Dedifferentiated amniotic fluid mesenchymal stem cell (primary cell): ENCODE results near the gene SELENOK.

Source experiments
- DNase-seq: peaks from one replicate; pipeline ENCODE4 v3.0.0-alpha.2; 2016; ENCODE audit errors: extremely low spot score

The SELENOK gene

DNA sequence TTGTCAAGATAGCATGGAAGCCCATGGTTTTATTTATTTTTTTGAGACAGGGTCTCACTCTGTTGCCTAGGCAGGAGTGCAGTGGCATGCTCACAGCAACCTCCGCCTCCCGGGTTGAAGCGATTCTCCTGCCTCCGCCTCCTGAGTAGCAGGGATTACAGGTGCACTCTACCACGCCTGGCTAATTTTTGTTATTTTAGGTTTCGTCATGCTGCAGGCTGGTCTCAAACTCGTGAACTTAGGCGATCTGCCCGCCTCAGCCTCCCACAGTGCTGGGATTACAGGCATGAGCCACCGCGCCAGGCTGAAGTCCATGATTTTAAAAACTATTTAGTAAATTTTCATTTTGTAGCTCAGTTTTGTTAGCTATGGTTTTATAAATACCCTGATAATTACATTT, 7.0 kb downstream of the SELENOK start:
- DNase-seq: no peak

DNA sequence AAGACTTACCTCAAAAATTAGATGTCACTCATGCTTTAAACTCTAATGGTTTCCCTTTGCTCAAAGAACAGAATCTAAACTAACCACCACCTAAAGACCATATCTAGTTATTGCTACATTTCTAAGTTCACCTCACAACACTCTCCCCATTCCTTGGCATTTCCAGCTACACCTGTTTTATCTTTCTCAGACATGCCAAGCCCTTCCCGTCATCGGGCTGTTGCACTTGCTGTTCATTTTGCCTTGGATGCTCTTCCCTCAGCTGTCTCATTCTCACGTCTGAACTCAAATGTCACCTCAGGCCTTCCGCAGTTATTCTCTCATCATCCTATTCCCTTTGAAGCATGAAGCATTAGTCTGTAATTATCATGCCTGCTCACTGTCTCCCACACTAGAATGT, 8.7 kb downstream of the SELENOK start:
- DNase-seq: no peak

DNA sequence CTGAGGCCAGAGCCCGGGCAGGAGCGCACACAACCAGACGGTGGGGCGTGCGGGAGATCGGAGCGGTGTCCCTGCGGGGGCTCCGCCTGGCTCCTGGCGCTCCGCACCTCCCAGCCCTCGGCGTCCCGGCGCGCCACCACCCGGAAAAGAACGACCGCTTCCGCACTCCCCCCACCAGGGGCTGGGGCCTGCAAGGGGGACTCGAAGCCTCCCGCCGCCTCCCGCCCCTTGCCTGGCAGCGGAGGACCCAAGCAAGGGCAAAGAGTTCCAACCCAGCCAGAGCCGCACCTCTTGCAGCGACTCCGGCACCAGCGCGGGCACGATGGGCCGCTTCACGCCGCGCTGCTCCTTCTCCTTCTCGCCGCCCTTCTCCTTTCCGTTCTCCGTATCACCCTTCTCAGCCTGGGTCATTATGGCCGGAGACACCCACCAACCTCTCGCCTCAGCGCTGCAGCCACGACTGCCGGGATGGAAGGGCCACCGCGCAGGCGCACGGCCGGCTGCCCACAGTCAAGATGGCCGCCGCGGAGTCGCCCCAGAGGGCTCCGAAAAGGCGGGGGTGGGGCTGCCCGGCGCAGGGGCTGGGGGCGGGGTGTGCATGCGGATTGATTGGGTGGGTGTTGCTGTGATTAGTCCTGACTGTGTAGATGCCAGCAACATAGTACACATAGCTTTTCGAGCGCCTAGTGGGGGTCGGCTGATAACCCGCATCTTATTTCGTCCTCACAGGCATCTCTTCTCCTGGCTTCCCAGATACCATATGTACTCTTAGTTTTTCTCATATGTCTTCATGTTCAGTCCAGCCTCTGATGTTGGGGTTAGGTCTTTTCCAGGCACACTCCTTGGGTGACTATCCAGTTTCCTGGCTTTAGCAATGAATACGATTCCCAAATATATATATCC, 9.7 kb downstream of the SELENOK start, which contains the start of gene ACTR8:
Gene ACTR8 (minus strand): TSS at position 462 of the 903 bp plus-strand sequence. CDS start 51 bp downstream, at position 411.
- DNase-seq: peak; percentile 61

DNA sequence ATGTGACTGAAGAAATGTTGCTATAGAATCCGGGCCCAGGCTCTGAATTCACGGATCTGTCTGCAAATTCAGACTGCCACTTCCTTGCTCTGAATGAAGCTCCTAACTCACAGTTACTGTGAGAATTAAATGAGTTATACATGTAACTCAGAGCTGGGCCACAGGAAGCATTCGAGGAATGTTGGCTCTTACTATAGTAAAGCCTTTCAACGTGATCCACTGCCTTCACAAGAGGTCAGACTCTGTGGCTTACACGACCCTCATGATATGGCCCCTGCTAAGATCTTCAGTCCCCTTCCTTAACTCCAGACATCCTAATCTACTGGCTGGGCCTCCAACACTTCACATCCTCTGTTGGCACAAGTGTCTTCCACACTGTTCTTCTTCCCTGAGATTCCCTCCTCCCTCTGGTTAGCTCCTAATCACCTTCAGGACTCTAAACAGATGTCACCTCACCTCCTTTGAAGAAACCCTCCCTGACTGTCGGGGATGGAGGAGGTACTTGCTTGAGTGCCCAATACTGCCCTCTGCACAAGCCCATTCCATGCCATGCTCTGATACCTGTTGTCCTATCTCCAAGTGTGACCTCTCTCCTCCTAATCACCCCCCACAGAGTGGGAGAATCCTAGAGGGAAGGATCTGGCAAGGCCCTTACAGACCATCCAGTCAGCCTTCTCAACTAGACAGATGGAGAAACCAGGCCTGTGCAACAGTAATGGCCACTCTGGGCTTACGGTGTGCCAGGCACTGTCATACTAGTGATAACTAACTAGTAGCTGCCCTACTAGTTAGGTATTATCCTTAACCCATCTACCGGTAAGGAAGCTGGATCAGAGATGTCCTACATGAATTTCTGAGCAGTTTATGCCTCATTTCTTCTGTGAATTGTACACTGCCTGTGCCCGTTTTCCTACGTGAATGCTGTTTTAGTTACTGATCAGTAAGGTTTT, 11.0 kb downstream of the SELENOK start:
- peak; percentile 30 for DNase-seq

DNA sequence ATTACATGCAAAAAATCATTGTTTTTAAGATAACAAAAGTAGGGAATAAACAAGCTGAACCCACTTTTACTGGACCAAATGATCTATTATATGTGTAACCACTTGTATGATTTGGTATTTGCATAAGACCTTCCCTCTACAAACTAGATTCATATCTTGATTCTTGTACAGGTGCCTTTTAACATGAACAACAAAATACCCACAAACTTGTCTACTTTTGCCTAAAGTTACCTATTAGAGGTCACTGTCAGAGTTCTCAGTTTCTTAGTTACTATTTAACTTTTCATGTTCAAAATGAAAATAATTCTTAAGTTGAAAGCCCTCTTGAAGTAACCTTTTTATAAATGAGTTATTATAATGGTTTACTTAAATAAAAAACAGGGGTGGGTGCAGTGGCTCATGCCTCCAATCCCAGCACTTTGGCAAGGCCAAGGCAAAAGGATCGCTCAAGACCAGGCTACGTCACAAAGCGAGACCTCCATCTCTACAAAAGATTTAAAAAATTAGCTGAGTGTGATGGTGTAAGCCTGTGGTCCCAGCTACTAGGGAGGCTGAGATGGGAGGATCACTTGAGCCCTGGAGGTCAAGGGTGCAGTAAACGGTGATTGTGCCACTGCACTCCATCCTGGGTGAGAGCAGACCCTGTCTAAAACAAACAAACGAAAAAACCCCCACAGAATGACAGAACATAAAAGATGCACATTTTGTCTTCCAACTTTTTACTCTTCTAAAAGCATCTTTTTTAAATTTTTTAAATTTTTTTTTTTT, 25.7 kb downstream of the SELENOK start:
- DNase-seq: no peak

GRCh38 chr3:53863145-53863544, 28.5 kb downstream of the SELENOK start:
- DNase-seq: no peak

GRCh38 chr3:53862241-53862640, 29.4 kb downstream of the SELENOK start:
- no peak for DNase-seq

- DNase-seq: no peak
Observed at GRCh38 chr3:53860196-53860595, 31.5 kb downstream of the SELENOK start.

DNA sequence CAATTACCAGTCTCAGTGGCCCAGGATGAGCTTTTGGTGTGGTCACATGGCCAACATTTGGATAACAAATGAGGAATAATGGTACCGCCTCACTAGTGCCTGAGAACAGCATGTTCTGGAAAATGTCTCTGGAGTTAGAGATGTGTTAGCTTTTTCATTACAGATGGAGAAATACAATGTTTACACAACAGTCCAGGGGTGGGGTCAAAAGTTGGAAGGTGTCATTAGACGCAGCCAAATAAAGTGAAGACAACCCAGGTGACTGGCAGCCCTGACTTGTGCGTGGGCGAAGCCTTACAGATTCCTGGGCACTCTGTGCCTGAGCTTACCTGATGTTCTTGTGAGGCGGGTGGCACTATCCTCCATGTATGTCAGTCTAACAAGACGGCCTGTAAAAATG, 32.5 kb downstream of the SELENOK start:
- no peak for DNase-seq

DNA sequence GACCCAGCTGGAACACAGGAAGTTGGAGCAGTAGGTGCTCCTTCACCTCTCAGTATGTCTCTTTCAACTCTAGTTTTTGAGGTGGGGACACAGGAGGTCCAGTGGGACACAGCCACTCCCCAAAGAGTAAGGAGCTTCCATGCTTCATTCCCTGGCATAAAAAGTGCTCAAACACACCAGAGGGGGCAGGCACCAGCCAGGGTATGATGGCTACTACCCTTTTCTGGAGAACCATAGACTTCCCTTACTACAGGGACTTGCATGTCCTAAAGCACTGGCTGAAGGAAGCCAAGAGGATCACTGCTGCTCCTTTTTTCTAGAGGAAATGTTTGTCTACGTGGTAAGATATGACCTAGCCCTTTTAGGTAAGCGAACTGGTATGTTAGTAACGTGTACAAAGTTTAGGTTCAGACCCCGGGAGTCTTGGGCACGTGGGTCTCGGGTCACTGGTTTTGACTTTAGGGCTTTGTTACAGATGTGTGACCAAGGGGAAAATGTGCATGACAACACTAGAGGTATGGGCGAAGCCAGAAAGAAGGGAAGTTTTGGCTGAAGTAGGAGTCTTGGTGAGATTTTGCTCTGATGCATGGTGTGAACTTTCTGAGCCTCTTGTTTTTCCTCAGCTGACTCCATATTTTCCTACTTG, 33.4 kb downstream of the SELENOK start:
- no peak for DNase-seq

- no peak for DNase-seq
Observed at GRCh38 chr3:53856964-53857363, 34.7 kb downstream of the SELENOK start.

GRCh38 chr3:53850895-53851294, 40.8 kb downstream of the SELENOK start:
- no peak for DNase-seq

- DNase-seq: no peak
Observed at GRCh38 chr3:53849916-53850315, 41.7 kb downstream of the SELENOK start.

GRCh38 chr3:53846851-53847155, 44.9 kb downstream of the SELENOK start:
- no peak for DNase-seq

DNA sequence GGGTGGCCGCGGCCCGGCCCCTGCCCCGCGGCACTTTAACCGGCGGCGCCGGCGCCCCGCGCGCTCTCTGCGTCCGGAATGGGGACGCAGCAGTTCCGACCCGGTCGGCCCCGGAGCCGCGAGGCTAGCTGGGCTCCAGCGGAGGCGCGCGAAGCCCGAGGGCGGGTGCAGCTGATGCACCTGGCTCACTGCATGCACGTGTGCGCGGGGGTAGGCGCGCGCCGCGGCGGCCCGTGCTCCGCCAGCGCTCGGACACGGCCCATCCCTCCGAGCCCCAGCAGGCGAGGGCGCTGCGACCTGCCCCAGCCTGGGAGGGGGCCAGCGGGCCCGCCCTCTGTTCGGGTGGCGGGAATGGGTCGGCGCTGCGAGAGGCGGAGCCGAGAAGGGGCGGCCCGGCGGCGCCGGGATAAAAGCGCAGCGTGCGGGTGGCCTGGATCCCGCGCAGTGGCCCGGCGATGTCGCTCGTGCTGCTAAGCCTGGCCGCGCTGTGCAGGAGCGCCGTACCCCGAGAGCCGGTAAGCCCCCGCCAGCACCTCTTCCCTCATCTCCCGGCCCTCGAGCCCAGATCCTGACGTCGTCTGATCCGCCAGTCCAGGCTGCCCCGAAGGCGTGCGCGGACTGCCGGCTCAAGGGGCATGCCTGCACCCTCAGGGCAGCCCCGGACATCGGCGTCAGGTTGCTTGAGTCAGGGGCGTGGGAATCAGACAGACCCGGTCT, 45.4 kb downstream of the SELENOK start, which contains the start of the genes CHDH and IL17RB:
Gene CHDH (minus strand): TSS at position 286 of the 717 bp plus-strand sequence. CDS start 22,411 bp downstream, outside the sequence.
Gene IL17RB (plus strand): TSS at position 435 of the 717 bp plus-strand sequence. CDS start 21 bp downstream, at position 456.
- DNase-seq: no peak

- DNase-seq: no peak
Observed at GRCh38 chr3:53845881-53846133, 45.9 kb downstream of the SELENOK start.

DNA sequence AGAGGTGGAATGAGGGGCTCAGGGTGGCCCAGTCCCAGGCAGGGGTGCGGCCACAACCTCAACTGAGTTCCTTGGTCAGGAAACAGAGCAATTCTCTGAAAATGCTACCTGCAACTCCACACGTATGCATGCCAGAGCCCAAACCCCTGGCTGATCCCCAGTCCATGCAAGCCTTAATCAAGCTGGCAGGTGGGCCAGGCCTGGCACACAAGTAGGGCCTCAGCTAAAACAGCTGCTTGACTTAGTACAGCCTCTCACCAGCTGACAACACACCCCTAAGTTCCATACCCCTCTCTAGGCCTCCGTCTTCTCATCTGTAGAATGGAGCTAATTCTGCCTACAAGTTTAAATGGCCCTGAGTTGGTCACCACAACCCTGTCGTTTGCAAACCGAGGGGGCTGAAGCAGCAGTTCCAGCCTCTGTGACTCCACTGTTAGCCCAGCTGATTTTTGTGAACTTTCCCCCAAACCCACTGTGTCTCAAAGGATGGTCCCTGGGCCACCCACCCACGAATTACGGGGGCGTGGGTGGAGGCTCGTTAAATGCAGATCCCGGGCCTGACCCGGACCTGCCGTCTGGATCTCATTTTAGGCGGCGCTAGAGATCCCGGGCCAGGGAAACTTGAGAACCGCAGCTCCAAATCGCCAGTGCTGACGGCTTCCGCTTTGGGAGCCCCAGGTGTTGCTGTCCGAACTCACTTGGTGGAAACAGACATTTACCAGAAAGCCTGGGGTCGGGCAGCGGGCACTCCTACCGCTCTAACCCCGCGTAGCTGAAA, 46.4 kb downstream of the SELENOK start:
- peak; percentile 40 for DNase-seq

GRCh38 chr3:53844262-53845102, 47.2 kb downstream of the SELENOK start:
- no peak for DNase-seq
